HepG2 (cell line): Measurements from ENCODE around the gene FOSB. TPM values are rescaled to one million over a fixed set of nuclear protein-coding genes. Genes with fewer than 3 reads are reported as not detected.
A peak's percentile ranks its signal among the peaks of the same experiment; 100 is the strongest.

Source experiments
- ADNP ChIP-seq: sonication (generic); formaldehyde crosslinking; IDR thresholded peaks from 2 replicates; pipeline ENCODE4 v1.4.0; 2020; ENCODE audit warnings: missing genetic modification reagents
- CBX1 ChIP-seq: IDR thresholded peaks from one replicate; pipeline ENCODE4 v1.6.1; 2016; ENCODE audit warnings: antibody characterized with exemption, low read depth
- KDM5A ChIP-seq: fragments of 200-600 bp; sonication (generic); IDR thresholded peaks from 2 replicates; pipeline ENCODE4 v1.7.0; 2018; ENCODE audit warnings: antibody characterized with exemption, mild to moderate bottlenecking, low read length, borderline replicate concordance
- NR3C1 ChIP-seq: sonication (generic); formaldehyde crosslinking; IDR thresholded peaks from 2 replicates; pipeline ENCODE4 v1.4.0; 2020; ENCODE audit warnings: missing genetic modification reagents
- PRMT3 ChIP-seq: sonication (generic); formaldehyde crosslinking; IDR thresholded peaks from 2 replicates; pipeline ENCODE4 v1.8.1; 2022; ENCODE audit warnings: low read depth, mild to moderate bottlenecking, moderate library complexity, missing genetic modification reagents, borderline replicate concordance
- RNF2 ChIP-seq: fragments of 450-650 bp; conservative IDR thresholded peaks from 2 replicates; pipeline ENCODE4 v1.6.1; 2016; ENCODE audit warnings: low read depth
- SIN3B ChIP-seq: fragments of 150-350 bp; IDR thresholded peaks from 2 replicates; pipeline ENCODE4 v1.6.1; 2014; ENCODE audit warnings: low read length
- SMC3 ChIP-seq: IDR thresholded peaks from 2 replicates; pipeline ENCODE4 v1.6.1; 2011; ENCODE audit warnings: low read length, improper control_type of control experiment
- YEATS2 ChIP-seq: sonication (generic); formaldehyde crosslinking; IDR thresholded peaks from 2 replicates; pipeline ENCODE4 v1.4.0; 2020; ENCODE audit warnings: missing genetic modification reagents, borderline replicate concordance
- ZNF3 ChIP-seq: IDR thresholded peaks from 2 replicates; pipeline ENCODE4 v1.7.0; 2017; ENCODE audit warnings: inconsistent platforms
- ZNF780A ChIP-seq: sonication (generic); formaldehyde crosslinking; IDR thresholded peaks from 2 replicates; pipeline ENCODE4 v1.8.0; 2022; ENCODE audit warnings: mild to moderate bottlenecking, missing genetic modification reagents, moderate library complexity
- polyA plus RNA-seq, 8 experiments: library from polyadenylated mRNA; depleted of rRNA in 3 of 8; stranded (reverse) in 7 of 8; unstranded in 1 of 8; fragments of >200 nt; fragmentation: Illumina TruSeq in 4 of 8; extraction: Trizol in 4 of 8; gene quantifications; 2 replicates each; pipeline versions ENCODE4 v1.2.1 to v1.2.3, GENCODE V29; 2011 to 2016; ENCODE audit warnings: low read depth in 4 of 8, missing spikeins in 1 of 8, mixed read lengths in 1 of 8; ENCODE audit not compliant: insufficient read depth in 1 of 8
- total RNA-seq, 5 experiments: library from RNA; depleted of rRNA; stranded (reverse); fragments of >200 nt; fragmentation: Illumina TruSeq; extraction: Trizol; gene quantifications; 2 replicates each; pipeline ENCODE4 v1.2.3, GENCODE V29; 2016; ENCODE audit warnings: low read depth in 1 of 5
- TF ChIP-seq, protein P1 (sequence below): sonication (generic); formaldehyde crosslinking; IDR thresholded peaks from 2 replicates; pipeline ENCODE4 v1.4.0; 2020; ENCODE audit warnings: missing genetic modification reagents
- TF ChIP-seq, protein P2 (sequence below): sonication (generic); formaldehyde crosslinking; IDR thresholded peaks from 2 replicates; pipeline ENCODE4 v1.4.0; 2020; ENCODE audit warnings: missing genetic modification reagents
- TF ChIP-seq, protein P3 (sequence below): IDR thresholded peaks from 2 replicates; pipeline ENCODE4 v1.6.1; 2016; ENCODE audit warnings: low read depth
- TF ChIP-seq, protein P4 (sequence below): sonication (generic); formaldehyde crosslinking; IDR thresholded peaks from 2 replicates; pipeline ENCODE4 v1.4.0; 2020; ENCODE audit warnings: mild to moderate bottlenecking, low read depth, missing genetic modification reagents
- TF ChIP-seq, protein P5 (sequence below): sonication (generic); formaldehyde crosslinking; IDR thresholded peaks from 2 replicates; pipeline ENCODE4 v1.8.0; 2022; ENCODE audit warnings: missing genetic modification reagents, mild to moderate bottlenecking, borderline replicate concordance
- TF ChIP-seq, protein P6 (sequence below): sonication (generic); formaldehyde crosslinking; IDR thresholded peaks from 2 replicates; pipeline ENCODE4 v1.4.0; 2020; ENCODE audit warnings: low read depth, mild to moderate bottlenecking, missing genetic modification reagents

The FOSB gene
- total and polyA plus RNA-seq, 2 of the 13 experiments (the other 11 are each of a cell fraction or from before 2014, with no cell fraction given) = 2.8 to 6.0 TPM

DNA sequence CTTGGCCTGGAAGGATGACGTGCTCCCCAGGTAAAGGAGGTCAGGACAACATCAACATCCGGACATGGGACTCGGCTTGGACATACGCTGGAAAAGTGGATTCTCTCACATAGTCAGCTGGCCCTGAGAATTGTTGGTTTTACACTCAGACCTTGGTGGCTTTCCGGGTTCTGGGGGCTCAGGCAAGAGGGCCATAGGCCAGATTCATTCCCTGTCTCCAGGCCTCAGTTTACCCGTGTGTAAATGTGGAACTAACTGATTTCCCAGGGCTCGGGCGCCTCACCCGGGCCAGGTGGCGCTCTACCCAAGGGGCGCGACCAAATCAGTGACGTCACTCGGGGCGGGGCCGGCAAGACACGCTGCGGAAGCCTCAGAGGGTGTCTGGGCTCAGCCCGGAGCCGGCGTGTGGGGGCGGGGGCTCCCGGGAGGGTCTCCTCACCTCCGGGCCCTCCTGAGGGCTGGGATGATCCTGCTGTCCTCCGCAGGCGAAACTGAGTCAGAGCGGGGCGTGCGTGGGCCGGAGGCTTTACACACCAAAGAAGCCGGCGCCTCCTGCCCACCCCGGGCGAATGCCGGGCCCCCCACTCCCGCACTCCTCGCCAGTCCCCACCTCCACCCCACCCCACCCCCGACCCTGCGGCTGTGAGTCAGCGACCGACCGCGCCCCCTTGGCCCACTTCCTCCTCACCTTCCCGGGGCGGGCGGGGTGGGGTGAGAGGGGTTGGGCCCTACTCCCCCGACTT lies 38.6 kb downstream of the FOSB start (continued):
- TF ChIP-seq, protein P1, sequence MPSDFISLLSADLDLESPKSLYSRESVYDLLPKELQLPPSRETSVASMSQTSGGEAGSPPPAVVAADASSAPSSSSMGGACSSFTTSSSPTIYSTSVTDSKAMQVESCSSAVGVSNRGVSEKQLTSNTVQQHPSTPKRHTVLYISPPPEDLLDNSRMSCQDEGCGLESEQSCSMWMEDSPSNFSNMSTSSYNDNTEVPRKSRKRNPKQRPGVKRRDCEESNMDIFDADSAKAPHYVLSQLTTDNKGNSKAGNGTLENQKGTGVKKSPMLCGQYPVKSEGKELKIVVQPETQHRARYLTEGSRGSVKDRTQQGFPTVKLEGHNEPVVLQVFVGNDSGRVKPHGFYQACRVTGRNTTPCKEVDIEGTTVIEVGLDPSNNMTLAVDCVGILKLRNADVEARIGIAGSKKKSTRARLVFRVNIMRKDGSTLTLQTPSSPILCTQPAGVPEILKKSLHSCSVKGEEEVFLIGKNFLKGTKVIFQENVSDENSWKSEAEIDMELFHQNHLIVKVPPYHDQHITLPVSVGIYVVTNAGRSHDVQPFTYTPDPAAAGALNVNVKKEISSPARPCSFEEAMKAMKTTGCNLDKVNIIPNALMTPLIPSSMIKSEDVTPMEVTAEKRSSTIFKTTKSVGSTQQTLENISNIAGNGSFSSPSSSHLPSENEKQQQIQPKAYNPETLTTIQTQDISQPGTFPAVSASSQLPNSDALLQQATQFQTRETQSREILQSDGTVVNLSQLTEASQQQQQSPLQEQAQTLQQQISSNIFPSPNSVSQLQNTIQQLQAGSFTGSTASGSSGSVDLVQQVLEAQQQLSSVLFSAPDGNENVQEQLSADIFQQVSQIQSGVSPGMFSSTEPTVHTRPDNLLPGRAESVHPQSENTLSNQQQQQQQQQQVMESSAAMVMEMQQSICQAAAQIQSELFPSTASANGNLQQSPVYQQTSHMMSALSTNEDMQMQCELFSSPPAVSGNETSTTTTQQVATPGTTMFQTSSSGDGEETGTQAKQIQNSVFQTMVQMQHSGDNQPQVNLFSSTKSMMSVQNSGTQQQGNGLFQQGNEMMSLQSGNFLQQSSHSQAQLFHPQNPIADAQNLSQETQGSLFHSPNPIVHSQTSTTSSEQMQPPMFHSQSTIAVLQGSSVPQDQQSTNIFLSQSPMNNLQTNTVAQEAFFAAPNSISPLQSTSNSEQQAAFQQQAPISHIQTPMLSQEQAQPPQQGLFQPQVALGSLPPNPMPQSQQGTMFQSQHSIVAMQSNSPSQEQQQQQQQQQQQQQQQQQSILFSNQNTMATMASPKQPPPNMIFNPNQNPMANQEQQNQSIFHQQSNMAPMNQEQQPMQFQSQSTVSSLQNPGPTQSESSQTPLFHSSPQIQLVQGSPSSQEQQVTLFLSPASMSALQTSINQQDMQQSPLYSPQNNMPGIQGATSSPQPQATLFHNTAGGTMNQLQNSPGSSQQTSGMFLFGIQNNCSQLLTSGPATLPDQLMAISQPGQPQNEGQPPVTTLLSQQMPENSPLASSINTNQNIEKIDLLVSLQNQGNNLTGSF (CRISPR knock-in tag) = no peak
- TF ChIP-seq ZNF780A (CRISPR knock-in tag) (no peak), ZNF3 (CRISPR knock-in tag) (no peak), CBX1 (no peak), PRMT3 (CRISPR knock-in tag) (no peak), NR3C1 (CRISPR knock-in tag) (no peak), RNF2 (no peak), ADNP (no peak), YEATS2 (CRISPR knock-in tag) (no peak), SMC3 (0 out of 2 replicates have a peak, but pooled peaks have one; percentile 10), SIN3B (no peak), KDM5A (no peak; the same call in 1 of the 2 replicates)
- TF ChIP-seq, protein P2, sequence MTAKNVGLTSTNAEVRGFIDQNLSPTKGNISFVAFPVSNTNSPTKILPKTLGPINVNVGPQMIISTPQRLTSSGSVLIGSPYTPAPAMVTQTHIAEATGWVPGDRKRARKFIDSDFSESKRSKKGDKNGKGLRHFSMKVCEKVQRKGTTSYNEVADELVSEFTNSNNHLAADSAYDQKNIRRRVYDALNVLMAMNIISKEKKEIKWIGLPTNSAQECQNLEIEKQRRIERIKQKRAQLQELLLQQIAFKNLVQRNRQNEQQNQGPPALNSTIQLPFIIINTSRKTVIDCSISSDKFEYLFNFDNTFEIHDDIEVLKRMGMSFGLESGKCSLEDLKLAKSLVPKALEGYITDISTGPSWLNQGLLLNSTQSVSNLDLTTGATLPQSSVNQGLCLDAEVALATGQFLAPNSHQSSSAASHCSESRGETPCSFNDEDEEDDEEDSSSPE = no peak; the same call in 1 of the 2 replicates
- TF ChIP-seq, protein P3, sequence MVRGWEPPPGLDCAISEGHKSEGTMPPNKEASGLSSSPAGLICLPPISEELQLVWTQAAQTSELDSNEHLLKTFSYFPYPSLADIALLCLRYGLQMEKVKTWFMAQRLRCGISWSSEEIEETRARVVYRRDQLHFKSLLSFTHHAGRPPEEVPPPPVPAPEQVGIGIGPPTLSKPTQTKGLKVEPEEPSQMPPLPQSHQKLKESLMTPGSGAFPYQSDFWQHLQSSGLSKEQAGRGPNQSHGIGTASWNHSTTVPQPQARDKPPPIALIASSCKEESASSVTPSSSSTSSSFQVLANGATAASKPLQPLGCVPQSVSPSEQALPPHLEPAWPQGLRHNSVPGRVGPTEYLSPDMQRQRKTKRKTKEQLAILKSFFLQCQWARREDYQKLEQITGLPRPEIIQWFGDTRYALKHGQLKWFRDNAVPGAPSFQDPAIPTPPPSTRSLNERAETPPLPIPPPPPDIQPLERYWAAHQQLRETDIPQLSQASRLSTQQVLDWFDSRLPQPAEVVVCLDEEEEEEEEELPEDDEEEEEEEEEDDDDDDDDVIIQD = no peak
- TF ChIP-seq, protein P4, sequence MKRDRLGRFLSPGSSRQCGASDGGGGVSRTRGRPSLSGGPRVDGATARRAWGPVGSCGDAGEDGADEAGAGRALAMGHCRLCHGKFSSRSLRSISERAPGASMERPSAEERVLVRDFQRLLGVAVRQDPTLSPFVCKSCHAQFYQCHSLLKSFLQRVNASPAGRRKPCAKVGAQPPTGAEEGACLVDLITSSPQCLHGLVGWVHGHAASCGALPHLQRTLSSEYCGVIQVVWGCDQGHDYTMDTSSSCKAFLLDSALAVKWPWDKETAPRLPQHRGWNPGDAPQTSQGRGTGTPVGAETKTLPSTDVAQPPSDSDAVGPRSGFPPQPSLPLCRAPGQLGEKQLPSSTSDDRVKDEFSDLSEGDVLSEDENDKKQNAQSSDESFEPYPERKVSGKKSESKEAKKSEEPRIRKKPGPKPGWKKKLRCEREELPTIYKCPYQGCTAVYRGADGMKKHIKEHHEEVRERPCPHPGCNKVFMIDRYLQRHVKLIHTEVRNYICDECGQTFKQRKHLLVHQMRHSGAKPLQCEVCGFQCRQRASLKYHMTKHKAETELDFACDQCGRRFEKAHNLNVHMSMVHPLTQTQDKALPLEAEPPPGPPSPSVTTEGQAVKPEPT = no peak
- TF ChIP-seq, protein P5, sequence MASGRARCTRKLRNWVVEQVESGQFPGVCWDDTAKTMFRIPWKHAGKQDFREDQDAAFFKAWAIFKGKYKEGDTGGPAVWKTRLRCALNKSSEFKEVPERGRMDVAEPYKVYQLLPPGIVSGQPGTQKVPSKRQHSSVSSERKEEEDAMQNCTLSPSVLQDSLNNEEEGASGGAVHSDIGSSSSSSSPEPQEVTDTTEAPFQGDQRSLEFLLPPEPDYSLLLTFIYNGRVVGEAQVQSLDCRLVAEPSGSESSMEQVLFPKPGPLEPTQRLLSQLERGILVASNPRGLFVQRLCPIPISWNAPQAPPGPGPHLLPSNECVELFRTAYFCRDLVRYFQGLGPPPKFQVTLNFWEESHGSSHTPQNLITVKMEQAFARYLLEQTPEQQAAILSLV (CRISPR knock-in tag) = no peak
- TF ChIP-seq, protein P6, sequence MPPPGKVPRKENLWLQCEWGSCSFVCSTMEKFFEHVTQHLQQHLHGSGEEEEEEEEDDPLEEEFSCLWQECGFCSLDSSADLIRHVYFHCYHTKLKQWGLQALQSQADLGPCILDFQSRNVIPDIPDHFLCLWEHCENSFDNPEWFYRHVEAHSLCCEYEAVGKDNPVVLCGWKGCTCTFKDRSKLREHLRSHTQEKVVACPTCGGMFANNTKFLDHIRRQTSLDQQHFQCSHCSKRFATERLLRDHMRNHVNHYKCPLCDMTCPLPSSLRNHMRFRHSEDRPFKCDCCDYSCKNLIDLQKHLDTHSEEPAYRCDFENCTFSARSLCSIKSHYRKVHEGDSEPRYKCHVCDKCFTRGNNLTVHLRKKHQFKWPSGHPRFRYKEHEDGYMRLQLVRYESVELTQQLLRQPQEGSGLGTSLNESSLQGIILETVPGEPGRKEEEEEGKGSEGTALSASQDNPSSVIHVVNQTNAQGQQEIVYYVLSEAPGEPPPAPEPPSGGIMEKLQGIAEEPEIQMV = no peak
